Body of pancreas (tissue), 4 donors: Measurements from ENCODE around the gene FOXP1. TPM values are rescaled to one million over a fixed set of nuclear protein-coding genes. Genes with fewer than 3 reads are reported as not detected.

Experiments
- ATAC-seq: fragments of 150-250 bp; one replicate; pipeline ENCODE4 v1.9.1; 2016
- DNase-seq, 4 donors: peaks; one replicate each; pipeline ENCODE4 v3.0.0-alpha.2; 2019
- H3K27ac ChIP-seq, 4 donors: fragments of 200-600 bp; sonication (generic); 1 replicate in 3 of 4; 2 replicates in 1 of 4; pipeline versions ENCODE4 v1.5.1 to v1.6.1; 2016 to 2019; ENCODE audit warnings: mild to moderate bottlenecking in 1 of 4, mixed read lengths in 1 of 4, moderate library complexity in 1 of 4
- H3K27me3 ChIP-seq, 2 donors: fragments of 200-600 bp; sonication (generic); one replicate each; pipeline ENCODE4 v1.6.0; 2016; ENCODE audit warnings: mild to moderate bottlenecking in 1 of 2
- H3K36me3 ChIP-seq, 2 donors: fragments of 200-600 bp; sonication (generic); replicated peaks in 1 of 2; 2 replicates each; pipeline ENCODE4 v1.5.1; 2016; ENCODE audit warnings: low read depth in 2 of 2; ENCODE audit not compliant: insufficient read depth in 1 of 2
- H3K4me1 ChIP-seq: fragments of 200-600 bp; sonication (generic); one replicate; pipeline ENCODE4 v1.6.0; 2016
- H3K4me3 ChIP-seq, 2 donors: fragments of 200-600 bp; sonication (generic); 1 replicate in 1 of 2; 2 replicates in 1 of 2; pipeline ENCODE4 v1.5.1; 2016 to 2019
- H3K9me3 ChIP-seq, 3 donors: fragments of 200-600 bp; sonication (generic); 1 replicate in 2 of 3; 2 replicates in 1 of 3; pipeline ENCODE4 v1.5.1; 2016
- CTCF ChIP-seq, 7 experiments: fragments of 450-650 bp in 4 of 7; fragments of 200-600 bp in 3 of 7; sonication (generic) in 3 of 7; IDR thresholded peaks; one replicate each; pipeline ENCODE4 v1.5.1; 2016 to 2019; ENCODE audit warnings: antibody characterized with exemption in 7 of 7
- POLR2A ChIP-seq, 3 donors: fragments of 450-650 bp; IDR thresholded peaks; one replicate each; pipeline ENCODE4 v1.6.1; 2016; ENCODE audit warnings: antibody characterized with exemption in 3 of 3, mild to moderate bottlenecking in 2 of 3
- WGBS, 2 donors: methylation state at CpG; one replicate each; pipeline ENCODE4 v1.1.5; 2017; 5-methylcytosine and 5-hydroxymethylcytosine counted together
- intact Hi-C: fragments of 100-400 bp; cut with DNase I; formaldehyde crosslinking; loops from one replicate; pipeline ENCODE4 v1.15.1; 2023
- total RNA-seq, 2 donors: library from RNA; depleted of rRNA; stranded (reverse); fragments of >200 nt; gene quantifications; one replicate each; pipeline ENCODE4 v1.1.0, GENCODE V29; 2016

FOXP1 gene
- total RNA-seq, 2 donors from 2014 or later, result 85.7 to 86.1 TPM

- H3K4me3 ChIP-seq, result no peak overlapping the region
- H3K27me3 ChIP-seq, result no peaks in the 10 kb centered on the region
- ATAC-seq, result peak; percentile 86
- intact Hi-C loops, result no loop called here
- H3K36me3 ChIP-seq, result no peaks in the 10 kb centered on the region
- 24 to 25% methylated on average over 7 of the region's 7 CpGs for WGBS, 2 donors
- H3K9me3 ChIP-seq, result no peaks in the 10 kb centered on the region
- DNase-seq, result peak; percentile 61 to 84 (median 66)
- H3K4me1 ChIP-seq, result peaks cover 38% of the 10 kb centered on the region
- H3K27ac ChIP-seq, result peak overlapping the region; percentile 55 to 86 (median 77)
- peak in 1 of 7 experiments; percentile 1 for TF ChIP-seq CTCF (IDR thresholded peaks at IDR 0.05)
- peak in 1 of 3 donors; percentile 26 for TF ChIP-seq POLR2A (IDR thresholded peaks at IDR 0.05)
Observed at GRCh38 chr3:71254281-71255057, 329.1 kb downstream of the FOXP1 start.

DNA sequence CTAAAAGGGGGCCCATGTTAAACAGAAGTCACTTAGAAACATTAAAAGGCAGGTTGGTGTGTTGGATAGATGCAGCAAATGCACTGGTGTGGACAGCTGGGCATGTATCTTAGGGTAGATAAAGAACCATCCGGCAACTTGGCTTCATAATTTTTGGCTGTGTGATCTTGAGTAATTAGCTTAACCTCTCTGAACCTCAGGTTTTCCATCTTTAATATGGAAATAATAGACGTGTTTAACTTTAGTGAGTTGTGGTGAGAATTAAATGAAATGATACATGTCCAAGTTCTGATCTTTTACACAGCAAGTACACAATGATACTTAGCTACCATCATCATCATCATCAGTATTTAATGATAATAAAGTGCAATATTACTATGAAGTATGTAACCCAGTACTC is 330.4 kb downstream of the FOXP1 start:
- no peak for TF ChIP-seq POLR2A (IDR thresholded peaks at IDR 0.05)
- H3K4me1 ChIP-seq, result peaks cover 46% of the 10 kb centered on the region
- H3K4me3 ChIP-seq, result no peak overlapping the region
- H3K27ac ChIP-seq, result peak overlapping the region; percentile 63 to 86 (median 77)
- H3K36me3 ChIP-seq, result no peaks in the 10 kb centered on the region
- 65 to 77% methylated on average over 2 of the region's 2 CpGs for WGBS, 2 donors
- no peaks in the 10 kb centered on the region for H3K9me3 ChIP-seq
- ATAC-seq (no peak), DNase-seq (no peak)
- intact Hi-C loops, result no loop called here
- H3K27me3 ChIP-seq, result no peaks in the 10 kb centered on the region

DNA sequence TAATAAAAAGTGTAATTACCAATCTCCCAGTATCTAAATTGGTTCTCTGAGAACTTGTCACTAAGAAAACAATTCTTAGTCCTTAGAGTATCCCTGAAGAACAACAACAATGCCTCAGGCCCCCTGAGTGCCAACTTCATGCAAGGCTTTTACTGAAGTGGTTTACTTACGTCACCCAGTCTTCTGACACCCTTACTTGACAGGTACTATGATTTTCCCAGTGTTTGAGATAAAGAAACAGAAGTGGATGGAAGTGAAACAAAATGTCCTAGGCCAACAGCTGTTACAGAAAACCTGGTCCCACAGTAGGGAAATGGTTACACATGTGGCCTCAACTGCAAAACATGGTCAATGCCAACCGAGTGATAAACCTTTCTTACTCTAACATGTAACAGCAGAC is 331.1 kb downstream of the FOXP1 start:
- DNase-seq (peak; percentile 65 to 82 (median 71)), ATAC-seq (peak; percentile 83)
- intact Hi-C loops, result no loop called here
- Histone ChIP-seq H3K4me1 (peaks cover 53% of the 10 kb centered on the region), H3K9me3 (no peaks in the 10 kb centered on the region), H3K27me3 (no peaks in the 10 kb centered on the region), H3K36me3 (no peaks in the 10 kb centered on the region), H3K4me3 (no peak overlapping the region), H3K27ac (peak overlapping the region; percentile 63 to 86 (median 77))
- WGBS, 2 donors, result 31 to 33% methylated on average over 2 of the region's 2 CpGs
- TF ChIP-seq CTCF (IDR thresholded peaks at IDR 0.05) (no peak), POLR2A (IDR thresholded peaks at IDR 0.05) (peak in 1 of 3 donors; percentile 36)

DNA sequence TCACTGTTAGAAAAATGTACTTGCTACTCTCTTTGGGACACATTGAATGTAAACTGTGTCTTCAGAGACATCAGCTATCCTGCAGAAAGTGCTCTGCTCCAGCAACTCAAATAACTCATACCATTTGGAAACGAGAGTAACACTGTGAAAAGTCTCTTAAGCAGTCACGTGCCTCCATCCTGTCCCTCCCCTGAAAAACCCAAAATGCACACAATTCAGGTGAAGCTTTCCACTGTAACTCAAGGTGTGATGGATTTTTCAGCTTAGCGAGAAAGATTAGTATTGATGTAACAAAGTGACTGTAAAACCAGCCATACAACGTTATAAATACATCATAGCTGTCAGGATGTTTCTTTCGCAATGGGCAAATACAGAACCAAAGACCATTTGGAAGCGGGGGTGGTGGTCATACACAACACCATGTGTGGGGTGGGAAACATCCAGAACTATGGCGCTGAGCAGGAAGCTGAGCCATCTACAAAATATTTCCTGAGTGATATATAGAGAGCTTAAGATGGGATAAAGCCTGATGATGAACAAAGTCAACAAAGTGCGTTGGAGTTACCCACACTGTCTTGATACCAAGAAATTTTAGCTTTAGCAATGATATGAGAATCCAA is 332.3 kb downstream of the FOXP1 start:
- no peaks in the 10 kb centered on the region for H3K9me3 ChIP-seq
- intact Hi-C loops, result no loop called here
- no peaks in the 10 kb centered on the region for H3K36me3 ChIP-seq
- H3K4me3 ChIP-seq, result no peak overlapping the region
- ATAC-seq (no peak), DNase-seq (no peak)
- no peaks in the 10 kb centered on the region for H3K27me3 ChIP-seq
- TF ChIP-seq CTCF (IDR thresholded peaks at IDR 0.05), result no peak
- 78 to 91% methylated on average over 8 of the region's 8 CpGs for WGBS, 2 donors
- H3K4me1 ChIP-seq, result peaks cover 65% of the 10 kb centered on the region
- no peak overlapping the region for H3K27ac ChIP-seq

DNA sequence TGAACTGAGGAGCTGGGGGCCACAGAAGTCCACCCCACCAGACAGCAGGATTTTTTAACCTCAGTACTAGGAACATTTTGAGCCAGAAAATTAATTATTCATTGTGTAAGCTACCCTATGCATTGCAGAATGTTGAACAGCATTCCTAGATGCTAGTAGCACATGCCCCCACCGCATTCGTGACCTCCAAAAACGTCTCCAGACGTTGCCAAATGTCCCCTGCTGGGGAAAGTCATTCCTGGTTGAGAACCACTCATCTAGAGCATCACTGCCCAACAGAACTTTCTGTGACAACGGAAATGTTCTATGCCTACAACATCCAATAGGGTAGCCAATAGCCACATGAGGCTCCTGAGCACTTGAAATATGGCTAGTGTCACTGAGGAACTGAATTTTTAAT is 333.5 kb downstream of the FOXP1 start:
- ATAC-seq (no peak), DNase-seq (no peak)
- no peak for TF ChIP-seq POLR2A (IDR thresholded peaks at IDR 0.05)
- H3K36me3 ChIP-seq, result no peaks in the 10 kb centered on the region
- intact Hi-C loops, result no loop called here
- no peaks in the 10 kb centered on the region for H3K9me3 ChIP-seq
- H3K4me3 ChIP-seq, result no peak overlapping the region
- H3K4me1 ChIP-seq, result peaks cover 75% of the 10 kb centered on the region
- no peak overlapping the region for H3K27ac ChIP-seq
- WGBS, 2 donors, result 89 to 90% methylated on average over 5 of the region's 5 CpGs
- H3K27me3 ChIP-seq, result no peaks in the 10 kb centered on the region
